ENCODE data around the gene GPR17.

Gene GPR17

DNA sequence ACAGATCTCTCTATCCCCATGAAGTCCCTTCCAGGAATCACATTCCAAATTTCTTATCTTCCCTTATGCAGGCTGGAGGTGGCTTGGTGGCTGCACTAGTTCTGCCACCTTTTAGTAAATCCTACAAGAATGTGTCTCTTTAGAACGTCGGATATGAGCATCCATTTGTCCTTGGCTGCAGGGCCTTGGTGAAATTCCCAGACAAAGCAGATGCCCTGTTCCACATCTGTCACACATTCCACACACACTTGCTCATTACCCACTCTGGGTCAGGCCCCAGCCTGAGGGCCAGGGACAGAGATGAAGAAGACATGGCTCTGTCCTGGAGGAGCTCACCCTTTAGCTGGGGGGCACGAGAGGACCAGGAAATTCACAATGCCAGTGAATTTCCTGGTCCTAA lies 31.2 kb upstream of the GPR17 start:
- DNase-seq: no peak

DNA sequence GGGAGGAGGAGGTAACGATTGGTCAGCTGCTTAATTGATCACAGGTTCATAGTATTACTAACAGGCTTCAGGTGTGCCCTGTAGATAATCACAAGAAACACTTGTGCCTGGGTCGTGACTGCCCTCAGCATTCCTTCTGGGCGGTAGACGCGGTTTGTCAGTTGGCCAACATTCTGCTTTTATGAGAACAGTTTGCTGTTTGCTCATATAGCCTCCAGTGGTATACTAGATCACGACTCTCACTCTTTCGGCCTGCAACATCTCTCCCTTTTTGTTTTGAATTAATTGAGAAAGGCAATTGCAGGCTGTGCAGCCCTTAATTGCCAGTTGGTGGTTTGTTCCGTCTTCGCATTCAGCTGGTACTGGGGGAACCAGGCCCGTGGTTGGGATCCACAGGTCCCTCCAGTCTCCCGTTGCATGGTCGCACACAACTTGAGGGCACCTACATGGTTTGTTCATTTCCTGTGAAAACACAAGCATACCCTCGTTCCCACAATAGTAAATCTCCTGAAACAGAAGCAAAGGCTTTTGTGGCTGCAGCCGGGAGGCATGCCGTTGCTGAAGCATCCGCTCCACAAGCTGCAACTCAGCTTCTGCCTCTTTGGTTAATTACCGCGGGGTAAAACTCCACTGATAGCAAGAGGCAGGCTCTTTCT lies 30.3 kb upstream of the GPR17 start:
- DNase-seq: no peak

DNA sequence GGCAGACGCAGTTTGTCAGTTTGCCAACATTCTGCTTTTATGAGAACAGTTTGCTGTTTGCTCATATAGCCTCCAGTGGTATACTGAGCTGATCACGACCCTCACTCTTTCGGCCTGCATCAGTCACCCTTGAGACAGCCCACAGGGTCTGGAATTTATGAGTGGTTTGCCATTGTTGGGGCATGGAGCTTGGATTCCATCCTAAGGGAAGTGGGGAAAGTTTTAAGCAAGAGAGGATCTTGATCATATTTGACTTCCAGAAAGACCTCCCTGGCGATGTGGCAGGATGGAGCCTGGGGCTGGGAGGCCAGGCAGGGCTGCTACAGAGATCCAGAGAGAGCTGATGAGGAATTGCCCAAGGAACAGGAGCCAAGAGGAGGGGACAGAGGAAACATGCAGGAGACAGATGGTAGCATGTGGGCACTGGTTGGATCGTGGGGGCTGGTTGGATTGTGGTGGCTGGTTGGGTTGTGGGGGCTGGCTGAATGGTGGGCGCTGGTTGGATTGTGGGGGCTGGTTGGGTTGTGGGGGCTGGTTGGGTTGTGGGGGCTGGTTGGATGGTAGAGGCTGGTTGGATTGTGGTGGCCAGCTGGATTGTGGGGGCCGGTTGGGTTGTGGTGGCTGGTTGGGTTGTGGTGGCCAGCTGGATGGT lies 27.3 kb upstream of the GPR17 start:
- DNase-seq: no peak

DNA sequence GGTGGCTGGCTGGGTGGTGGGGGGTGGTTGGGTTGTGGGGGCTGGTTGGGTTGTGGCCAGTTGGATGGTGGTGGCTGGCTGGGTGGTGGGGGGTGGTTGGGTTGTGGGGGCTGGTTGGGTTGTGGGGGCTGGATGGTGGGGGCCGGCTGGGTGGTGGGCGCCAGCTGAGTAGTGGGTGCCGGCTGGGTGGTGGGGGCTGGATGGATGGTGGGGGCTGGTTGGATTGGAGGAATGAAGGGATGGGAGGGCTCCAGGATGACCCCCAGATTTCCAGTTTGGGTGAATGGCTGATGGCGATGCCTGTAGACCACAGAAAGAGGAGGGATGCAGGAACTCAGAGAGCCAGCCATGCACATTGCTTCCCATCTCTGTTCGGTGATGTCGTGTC lies 26.8 kb upstream of the GPR17 start:
- DNase-seq: no peak

DNA sequence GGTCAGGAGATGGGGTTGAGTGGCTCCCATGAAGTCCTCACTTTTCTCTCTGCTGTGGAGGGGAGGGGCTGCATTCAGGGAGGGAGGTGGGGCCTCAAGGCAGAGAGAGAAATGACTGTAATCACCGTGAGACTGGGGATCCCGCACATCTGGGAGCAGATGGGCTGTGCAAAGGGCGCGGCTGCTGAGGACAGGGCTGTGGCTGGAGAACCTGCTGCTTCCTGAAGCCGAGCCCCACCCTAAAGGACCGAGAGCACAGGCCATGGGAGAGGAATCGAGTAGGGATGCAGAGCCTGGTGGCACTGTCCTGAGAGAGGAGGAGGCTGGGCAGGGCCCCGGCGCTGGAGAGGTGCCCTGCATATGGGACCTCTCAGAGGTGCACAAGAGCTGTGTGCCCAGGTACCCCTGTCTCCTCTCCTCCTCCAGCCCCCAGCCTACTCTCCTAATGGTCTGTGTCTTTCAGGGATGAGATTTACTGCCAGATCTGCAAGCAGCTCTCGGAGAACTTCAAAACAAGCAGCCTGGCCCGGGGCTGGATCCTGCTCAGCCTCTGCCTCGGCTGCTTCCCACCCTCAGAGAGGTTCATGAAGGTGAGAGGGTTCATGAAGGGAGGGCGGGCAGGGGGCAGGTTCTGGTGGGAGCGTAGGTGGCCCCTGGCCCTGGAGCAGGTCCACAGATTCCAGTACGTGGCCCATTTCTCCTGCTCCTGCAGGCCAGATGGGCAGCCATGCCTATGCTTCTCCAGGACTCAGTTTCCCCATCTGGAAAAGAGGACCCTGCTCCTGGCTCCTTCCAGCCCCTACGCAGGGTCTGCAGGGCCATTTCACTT lies 25.9 kb upstream of the GPR17 start:
- no peak for DNase-seq

DNA sequence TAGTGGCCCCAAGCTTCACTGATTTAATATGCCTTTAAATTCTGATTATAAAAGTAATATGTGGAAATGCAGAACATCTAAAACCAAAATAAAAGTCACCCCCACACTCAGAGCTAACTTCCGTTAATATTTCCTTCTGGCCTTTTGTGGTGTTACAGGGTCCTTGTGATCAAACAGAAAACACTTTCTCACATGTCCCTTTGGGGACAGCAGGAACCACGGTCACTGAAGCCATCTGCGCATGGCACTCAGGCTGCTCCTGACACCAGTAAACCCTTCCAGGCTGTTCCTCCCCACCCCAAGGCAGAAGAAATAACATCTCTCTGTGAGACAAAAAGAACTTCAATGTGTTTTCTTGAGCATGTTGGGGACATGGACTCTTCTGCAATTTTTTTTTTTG lies 25.1 kb upstream of the GPR17 start:
- no peak for DNase-seq

DNA sequence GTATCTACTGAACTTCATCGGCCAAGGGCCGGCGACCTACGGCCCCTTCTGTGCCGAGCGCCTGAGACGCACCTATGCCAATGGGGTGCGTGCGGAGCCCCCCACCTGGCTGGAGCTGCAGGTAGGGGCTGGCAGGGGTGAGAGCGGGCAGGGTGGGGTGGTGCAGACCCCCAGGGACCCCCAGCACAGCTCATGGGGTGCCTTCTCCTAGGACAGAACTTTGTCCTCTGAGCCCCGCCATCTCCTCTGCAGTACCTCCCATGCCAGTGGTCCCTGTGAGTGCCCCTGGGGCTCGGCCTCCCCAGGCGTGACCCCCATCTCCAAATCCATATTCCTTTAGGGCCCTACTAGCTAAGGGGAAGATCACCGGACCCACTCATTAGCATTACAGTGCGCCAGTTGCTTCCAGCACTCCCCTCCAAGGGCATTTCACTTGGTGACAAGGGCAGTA lies 23.9 kb upstream of the GPR17 start:
- DNase-seq: no peak

DNA sequence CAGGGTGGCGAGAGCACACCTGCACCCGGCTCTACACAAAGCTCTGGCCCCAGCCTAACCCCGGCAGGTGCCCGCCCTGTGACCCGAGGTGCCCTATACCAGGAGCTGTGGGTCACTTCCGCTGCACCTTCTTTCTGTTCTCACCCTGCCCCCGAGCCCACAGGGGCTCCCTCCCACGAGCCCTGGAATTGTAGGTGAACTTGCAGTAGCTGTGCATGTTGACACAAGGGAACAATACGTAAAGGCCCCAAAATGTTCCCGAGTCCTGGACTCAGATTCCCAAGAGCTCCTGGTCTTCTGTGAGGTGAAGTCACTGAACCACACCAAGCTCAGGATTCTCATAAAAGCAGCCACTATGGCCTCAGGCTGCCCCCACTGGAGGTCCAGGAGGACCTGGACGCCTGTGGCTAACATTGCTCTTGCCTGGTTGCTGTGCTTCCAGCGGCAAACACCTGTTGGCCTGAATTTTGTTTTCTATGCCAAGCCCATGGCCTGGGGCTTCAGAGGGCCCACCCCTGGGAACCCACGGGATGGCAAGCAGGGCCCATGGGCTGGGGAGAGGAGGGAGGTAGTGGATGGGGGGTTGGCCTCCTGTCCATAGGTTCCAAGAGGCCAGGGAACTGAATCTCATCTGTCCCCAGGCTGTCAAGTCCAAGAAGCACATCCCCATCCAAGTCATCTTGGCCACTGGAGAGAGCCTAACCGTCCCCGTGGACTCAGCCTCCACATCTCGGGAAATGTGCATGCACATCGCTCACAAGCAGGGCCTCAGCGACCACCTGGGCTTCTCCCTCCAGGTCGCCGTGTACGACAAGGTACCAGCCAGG lies 23.2 kb upstream of the GPR17 start:
- no peak for DNase-seq

DNA sequence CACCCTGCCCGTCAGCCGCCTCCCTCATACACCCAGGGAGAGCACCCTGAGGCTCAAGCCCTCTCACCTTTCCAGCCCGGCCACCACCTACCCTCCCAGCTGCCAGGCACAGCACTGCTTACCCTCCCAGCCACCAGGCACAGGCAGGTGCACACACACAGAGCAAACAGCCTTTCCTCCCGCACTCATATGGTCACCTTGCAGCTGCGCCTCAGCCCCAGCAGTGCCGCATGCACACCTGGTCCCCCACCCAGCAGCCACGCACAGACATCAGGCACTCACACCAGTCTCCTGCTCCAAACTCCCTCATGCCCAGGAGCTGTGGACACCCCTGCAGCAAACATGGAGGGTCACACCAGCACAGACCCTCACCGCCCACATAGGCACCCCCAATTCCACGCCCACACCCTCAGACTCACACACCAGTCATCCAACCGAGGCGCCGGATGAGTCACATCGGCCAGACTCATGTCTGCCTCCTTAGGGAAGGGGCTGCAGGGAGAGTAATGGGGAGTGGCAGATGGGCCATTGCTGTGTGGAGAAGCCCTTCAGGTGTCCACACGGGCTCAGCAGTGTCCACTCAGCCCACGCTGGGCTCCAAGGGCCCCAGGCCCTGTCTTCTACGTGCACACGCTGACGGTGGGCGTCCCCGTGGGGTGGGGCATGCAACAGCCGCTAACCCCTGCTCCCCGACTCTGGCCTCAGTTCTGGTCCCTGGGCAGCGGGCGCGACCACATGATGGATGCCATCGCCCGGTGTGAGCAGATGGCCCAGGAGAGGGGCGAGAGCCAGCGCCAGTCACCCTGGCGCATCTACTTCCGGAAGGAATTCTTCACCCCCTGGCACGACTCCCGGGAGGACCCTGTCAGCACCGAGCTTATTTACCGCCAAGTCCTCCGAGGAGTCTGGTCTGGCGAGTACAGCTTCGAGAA lies 22.3 kb upstream of the GPR17 start:
- no peak for DNase-seq

DNA sequence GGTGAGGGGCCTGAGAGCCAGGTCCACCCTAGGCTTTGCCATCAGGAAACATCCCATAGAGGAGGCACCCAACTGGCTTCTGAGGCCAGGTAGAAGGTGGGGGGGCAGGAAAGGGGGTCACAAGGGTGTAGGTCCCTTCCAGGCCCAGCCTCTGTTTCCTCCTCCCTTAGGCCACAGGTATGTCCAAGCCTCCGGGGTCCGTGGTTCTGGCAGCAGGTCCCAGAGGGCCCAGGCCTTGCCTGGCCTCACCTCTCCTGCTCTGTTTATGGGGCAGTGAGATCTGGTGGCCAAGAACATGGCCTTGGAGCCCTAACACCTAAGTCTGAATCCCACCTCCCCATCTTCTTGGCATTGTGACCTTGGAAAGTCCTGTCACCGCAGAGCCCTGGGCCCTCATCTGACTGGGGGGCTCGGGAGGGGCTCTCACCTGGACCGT lies 21.6 kb upstream of the GPR17 start:
- no peak for DNase-seq

DNA sequence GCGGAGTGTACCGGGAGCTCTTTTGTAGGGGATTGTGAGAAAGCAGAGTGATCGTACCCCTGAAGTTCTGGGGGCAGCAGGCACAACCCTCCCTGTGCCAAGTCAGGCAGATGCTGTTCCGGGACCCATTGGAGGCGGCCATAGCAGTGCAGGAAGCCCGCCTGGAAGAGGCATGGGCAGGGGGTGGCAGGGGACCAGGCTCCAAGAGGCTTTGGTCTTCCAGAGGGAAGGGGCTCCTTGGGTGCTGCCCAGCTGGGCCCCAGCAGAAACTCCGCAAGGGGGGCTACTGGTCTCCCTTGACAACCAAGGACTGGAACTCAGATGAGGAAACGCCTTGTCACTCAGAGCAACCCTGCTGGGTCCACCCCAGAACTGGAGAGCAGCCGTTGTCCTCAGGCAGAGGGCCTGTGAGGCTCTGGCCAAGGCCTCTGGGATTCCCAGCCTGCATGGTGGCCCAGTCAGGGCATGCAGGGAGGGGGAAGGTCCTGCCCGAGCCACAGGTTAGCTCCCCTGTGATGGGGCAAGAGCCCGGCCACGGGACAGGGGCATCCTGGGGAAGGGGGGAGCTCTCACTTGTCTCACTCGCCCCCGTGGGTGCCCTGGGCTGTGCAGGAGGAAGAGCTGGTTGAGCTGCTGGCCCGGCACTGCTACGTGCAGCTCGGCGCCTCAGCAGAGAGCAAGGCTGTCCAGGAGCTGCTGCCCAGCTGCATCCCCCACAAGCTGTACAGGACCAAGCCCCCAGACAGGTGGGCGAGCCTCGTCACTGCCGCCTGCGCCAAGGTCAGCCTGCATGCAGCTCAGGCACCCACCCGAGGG lies 21.0 kb upstream of the GPR17 start:
- DNase-seq: no peak

DNA sequence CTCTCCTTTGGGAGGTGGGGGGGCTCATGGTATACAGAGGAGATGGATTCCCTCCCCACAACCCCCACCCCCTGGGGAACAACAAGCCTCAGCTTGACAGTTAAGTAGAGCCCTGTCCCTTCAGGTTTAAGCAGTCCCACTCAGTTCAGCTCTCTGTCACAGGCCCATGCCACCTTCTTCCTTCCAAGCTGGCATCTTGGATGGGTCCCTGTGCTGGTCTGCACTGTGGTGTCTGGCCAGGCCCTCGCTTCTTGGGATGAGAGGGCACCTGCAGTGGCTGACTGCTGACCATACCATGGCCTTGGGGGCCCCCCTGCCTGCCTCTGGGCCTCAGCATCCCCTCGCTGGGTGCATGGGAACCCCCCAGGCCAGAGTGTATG lies 20.4 kb upstream of the GPR17 start:
- DNase-seq: no peak

DNA sequence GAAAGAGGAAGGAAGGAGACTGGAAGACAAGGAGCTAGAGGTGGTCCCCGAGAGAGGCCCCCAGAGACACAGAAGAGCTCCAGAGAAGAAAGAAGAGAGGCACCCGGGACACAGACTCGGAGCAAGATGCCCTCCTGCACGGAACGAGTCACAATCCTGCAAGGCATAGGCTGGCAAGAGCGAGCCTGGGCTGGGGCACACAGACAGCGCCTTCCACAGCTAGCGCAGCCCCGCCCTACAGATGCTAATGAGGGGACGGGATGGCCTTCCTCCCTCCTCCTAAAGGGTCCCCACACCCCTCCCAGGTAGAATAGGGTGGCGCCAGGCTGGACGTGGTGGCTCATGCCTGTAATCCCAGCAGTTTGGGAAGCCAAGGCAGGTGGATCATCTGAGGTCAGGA lies 19.8 kb upstream of the GPR17 start:
- no peak for DNase-seq

DNA sequence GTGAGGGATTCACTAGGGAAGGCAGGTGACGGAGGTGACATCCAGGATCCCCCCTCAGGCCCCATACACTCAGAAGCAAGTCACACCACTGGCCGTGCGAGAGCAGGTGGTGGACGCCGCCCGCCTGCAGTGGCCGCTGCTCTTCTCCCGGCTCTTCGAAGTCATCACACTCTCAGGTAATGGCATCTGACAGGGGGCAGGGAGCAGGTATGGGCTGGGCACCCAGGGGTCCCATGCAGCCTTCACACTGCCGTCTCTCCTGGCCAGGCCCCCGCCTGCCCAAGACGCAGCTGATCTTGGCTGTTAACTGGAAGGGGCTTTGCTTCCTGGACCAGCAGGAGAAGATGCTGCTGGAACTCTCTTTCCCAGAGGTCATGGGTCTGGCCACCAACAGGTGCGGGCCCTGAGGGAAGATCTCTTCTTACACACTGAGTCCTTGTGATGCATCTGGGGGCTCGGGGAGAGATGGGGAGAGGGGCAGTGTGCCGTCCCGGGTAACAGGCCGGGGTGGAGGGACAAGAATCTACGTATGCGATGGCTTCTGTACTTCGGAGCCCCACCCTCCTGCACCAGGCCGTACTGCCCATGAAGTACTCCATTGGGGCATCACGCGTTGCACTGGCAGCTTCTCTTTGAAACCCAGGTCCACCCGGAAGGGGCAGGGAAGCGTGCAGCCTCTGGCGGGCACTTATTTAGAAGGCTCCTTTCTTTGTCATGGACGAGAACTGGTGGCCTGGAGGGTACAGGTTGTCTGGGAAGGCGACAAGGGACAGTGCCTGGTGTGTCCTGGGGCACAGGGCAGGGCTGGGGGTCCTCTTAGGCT lies 18.8 kb upstream of the GPR17 start:
- no peak for DNase-seq

DNA sequence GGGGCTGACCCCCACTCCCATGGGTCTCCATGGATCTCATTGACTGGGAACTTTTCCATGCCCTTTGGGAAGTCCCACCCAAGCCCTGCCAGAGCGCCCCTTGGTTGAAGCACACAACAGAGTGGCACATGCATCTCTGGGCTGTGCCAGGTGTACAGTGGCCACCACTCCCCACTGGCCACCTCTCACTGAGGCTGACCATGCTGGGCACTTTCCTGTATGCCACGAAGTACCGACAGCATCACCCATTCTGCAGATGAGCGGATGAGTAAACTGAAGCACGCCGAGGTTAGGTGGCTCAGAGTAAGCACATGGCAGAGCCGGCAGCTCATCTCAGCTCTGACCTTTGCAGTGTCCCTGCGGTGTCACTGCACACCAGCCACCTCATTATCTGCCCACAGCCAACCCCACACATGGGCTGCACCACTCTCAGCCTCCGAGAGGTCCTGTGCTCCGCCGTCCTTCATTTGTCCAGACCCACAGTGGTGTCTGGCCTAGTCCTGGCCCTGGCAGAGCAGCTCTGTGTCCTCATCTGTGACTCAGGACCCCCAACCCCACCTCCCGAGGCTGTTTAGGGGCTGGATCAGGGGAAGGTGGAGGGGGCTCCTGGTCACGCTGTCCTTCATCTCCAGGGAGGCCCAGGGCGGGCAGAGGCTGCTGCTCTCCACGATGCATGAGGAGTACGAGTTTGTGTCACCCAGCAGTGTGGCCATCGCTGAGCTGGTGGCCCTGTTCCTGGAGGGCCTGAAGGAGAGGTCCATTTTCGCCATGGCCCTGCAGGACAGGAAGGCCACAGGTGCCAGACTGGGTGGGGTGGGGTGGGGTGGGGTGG lies 18.0 kb upstream of the GPR17 start:
- no peak for DNase-seq

DNA sequence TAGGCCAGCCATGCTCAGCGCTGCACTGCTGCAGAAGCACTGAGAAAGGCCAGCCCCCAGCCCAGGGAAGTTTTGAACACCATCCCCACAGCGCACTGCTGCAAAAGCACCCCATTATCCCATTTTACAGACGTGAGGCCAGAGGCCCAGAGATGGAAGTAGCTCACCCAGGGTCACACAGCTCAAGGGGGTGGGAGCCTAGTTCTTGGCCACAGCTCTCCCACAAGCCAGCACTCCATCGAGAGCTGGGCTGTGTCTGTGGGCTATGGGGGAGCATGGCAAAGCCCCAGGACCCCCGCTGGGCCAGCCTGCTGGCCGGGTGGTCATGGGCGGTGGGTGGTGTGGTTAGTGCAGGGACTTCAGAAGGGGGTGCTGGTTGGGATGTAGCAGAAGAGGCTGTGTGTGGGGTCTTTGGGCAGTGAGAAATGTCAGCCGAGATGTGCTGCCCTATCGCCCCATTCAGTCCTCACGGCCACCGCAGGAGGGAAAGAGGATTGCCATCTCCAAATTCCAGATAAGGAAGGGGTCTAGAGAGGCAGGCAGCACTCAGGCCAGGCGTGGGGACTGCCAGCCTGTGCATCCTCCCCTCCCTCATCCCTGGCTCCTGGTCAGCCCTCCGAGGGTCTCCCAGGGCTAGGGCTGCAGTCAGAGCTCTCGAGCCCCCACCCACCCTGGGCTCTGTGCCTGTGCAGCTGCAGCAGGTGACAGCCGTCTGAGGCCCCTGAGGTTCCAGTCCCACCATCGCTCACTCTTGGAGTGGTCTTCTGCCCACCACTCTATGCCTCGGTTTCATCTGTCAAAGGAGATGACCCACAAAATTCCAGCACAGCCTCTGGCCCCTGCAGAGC lies 17.0 kb upstream of the GPR17 start:
- no peak for DNase-seq

DNA sequence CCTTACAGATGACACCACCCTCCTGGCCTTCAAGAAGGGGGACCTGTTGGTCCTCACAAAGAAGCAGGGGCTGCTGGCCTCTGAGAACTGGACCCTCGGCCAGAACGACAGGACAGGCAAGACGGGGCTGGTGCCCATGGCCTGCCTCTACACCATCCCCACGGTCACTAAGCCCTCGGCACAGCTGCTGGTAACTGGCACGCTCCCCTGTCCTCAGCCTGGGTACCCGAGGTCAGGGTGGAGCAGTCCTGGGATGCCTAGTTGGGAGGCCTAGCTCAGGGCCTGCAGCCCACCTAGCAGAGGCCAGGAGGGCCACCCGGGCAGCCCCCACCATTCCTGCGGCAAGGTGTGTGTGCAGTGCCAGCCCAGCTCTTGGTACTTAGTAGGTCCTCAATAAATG lies 16.3 kb upstream of the GPR17 start:
- DNase-seq: no peak

Measured in NCI-H526 treated with DMSO at 0.1 percent for 48 hours (cell line).